ENCODE results near the gene C1QTNF6.
"Not testable (repeated sequence)": the region's sequence is repeated elsewhere in the genome, so short reads cannot be mapped to it uniquely, and the experiment has no call there.

C1QTNF6 gene

GRCh38 chr22:37175414-37176281, 12.4 kb downstream of the C1QTNF6 start:
- no peak overlapping the region for H3K4me3 ChIP-seq (ENCODE audit: control insufficient read depth, low read depth, low read length)
- no peak for DNase-seq (ENCODE audit: low read depth)
- TF ChIP-seq CTCF (IDR thresholded peaks at IDR 0.05; ENCODE audit: control insufficient read depth, insufficient read depth, low read depth, low read length, missing control alignments): no peak

GRCh38 chr22:37174964-37175363, 13.1 kb downstream of the C1QTNF6 start:
- no peak for DNase-seq (ENCODE audit: low read depth)
- H3K4me3 ChIP-seq (ENCODE audit: control insufficient read depth, low read depth, low read length): no peak overlapping the region
- TF ChIP-seq CTCF (IDR thresholded peaks at IDR 0.05; ENCODE audit: control insufficient read depth, insufficient read depth, low read depth, low read length, missing control alignments): no peak

GRCh38 chr22:37173709-37174108, 14.3 kb downstream of the C1QTNF6 start:
- DNase-seq (ENCODE audit: low read depth): no peak
- no peak overlapping the region for H3K4me3 ChIP-seq (ENCODE audit: control insufficient read depth, low read depth, low read length)
- no peak for TF ChIP-seq CTCF (IDR thresholded peaks at IDR 0.05; ENCODE audit: control insufficient read depth, insufficient read depth, low read depth, low read length, missing control alignments)

GRCh38 chr22:37172266-37173245, 15.5 kb downstream of the C1QTNF6 start:
- DNase-seq (ENCODE audit: low read depth): no peak
- no peak overlapping the region for H3K4me3 ChIP-seq (ENCODE audit: control insufficient read depth, low read depth, low read length)
- no peak for TF ChIP-seq CTCF (IDR thresholded peaks at IDR 0.05; ENCODE audit: control insufficient read depth, insufficient read depth, low read depth, low read length, missing control alignments)

GRCh38 chr22:37171662-37172061, 16.4 kb downstream of the C1QTNF6 start:
- no peak for TF ChIP-seq CTCF (IDR thresholded peaks at IDR 0.05; ENCODE audit: control insufficient read depth, insufficient read depth, low read depth, low read length, missing control alignments)
- no peak overlapping the region for H3K4me3 ChIP-seq (ENCODE audit: control insufficient read depth, low read depth, low read length)
- no peak for DNase-seq (ENCODE audit: low read depth)

- H3K4me3 ChIP-seq (ENCODE audit: control insufficient read depth, low read depth, low read length); DNase-seq (ENCODE audit: low read depth): not testable (repeated sequence)
Measured at GRCh38 chr22:37170689-37171405, 17.2 kb downstream of the C1QTNF6 start.
